IPS DF 19.7 (cell line): ENCODE results near the gene ABL1.
"Not testable (repeated sequence)": the region's sequence is repeated elsewhere in the genome, so short reads cannot be mapped to it uniquely, and the experiment has no call there.

Experiments used
- DNase-seq: peaks from one replicate; pipeline ENCODE4 v3.0.0-alpha.2; 2013; ENCODE audit warnings: low read depth, low spot score

Gene ABL1

DNA sequence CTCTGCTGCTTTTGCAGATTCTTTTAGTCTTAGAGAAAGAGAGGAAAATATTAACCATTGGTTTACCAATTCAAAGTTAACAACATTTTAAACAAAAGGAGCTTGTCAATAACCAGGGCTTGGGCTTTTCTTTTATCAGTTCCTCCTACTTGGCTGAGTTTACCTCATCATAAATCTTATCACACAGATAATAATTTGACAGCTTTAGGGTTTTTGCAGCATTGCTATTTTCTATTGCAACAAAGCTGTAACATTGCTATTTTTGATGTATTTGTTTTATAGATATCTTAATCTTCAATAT is 9.8 kb upstream of the ABL1 start:
- no peak for DNase-seq

DNA sequence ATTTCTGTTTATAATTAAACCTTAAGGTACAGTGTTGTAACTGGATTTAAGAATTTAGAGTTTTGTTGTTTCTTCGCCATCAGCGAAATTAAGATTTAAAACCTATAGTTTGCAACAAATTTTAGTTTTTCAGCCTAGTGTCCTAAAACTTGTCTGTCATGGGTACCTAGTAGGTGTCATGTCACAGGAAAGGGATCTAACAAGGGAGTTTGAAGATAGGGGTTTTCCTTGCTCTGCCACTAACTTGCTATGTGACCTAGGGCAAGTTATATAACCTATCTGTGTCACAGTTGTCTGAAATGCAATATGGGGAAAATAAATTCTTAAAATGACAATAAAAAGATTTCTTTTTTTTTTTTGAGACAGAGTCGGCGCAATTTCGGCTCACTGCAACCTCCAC is 9.2 kb upstream of the ABL1 start:
- no peak for DNase-seq

DNA sequence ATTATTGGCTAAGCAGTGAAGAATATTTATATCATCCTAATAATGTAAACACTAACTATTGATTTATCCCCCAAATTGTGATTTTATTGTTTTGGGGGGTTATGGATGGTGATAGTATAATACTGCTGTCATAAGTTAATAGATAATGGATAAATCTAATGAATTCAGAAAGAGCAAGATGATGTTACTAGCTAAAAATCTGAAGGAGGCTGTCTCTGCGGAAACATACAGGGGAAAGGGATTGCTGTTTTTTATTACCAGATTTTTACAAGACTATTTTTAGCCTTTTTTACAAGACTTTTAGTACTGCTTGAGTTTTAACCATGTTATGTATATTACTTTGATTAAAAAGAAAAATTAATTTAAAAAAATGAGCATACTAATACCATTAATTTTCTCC is 5.3 kb upstream of the ABL1 start:
- no peak for DNase-seq

DNA sequence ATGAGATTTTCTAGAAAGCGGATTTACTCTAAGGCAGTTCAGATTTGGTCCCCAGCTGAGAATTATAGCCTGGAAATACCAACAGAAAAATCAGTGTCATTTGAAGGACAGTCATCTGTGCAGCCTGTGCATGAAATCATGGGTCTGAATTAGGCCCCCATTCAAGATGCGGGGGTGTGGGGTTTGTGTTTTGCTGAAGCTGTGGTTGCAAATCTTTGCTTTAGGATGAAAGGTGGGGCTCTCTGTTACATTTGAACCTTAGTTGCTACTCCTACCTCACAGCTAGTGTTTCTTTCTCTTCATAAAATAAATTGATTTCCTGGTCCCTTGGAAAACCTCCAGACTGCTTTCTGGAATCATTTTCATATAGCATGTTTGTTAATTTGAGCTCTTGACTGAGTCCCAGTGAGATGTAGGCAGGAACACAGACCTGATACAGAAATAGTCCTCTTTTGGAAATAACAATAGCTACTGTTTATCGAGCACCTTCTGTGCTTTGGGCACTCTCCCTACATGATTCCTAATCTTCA is 4.8 kb upstream of the ABL1 start:
- no peak for DNase-seq

DNA sequence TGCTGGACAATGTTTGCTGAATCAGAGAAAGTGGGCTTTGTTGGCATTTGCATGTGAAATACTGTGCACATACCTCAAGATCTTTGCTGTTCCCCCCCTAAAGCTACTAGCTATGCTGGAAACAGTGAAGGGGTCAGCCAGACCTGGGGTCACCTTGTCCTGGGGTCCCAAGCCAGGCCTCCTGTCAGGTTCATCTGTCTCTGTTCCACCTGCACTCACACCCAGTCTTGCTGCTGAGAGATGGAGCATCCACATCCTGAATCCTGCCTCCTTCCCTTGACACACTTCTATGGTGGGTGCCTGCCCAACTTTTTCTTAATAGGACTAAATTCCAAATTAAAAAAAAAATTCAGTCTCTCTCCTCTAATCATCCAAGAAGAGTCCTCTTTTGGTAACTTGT is 4.0 kb upstream of the ABL1 start:
- DNase-seq = no peak

DNA sequence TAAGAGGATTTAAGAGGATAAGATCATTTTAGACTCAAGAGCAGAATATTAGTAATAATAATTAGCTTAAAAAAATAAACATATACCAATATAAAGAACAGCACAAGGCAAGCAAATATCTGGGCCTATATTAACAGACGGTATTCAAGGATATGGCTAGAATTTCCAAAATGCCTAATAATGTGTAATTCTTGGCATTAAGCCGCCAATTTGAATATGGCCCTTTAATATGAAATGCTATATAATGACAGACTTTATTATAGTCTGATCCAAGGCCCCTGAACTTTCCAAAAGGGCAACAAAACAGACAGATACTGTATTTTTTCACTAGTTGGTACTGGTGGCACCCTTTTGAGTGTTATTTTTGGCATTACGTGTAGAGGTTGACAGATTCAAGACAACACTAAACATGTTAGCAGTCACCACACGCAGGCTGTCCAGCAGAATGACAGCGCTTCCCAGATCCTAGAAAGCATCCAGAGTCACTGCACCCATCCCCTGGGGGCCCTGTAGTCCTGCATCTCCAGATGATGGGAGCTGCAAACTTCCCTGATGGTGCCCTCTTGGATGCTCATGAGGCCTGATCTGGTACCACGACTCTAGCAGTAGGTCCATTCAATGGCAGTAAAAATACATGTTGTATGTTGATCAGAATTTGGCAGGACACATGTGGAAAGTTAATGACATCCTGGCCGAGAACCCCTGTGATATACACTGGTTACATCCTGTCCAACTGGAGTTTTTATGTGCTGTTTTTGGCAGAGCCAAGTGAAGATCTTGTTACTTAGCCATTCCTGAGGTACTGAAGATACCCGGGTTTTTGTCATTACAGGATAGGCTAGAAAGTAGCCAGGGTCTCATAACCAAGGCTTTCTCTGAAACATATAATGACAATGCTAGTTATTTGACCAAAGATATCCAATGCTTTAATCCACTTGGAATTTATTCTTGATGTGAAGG is 1.7 kb upstream of the ABL1 start:
- DNase-seq = no peak

DNA sequence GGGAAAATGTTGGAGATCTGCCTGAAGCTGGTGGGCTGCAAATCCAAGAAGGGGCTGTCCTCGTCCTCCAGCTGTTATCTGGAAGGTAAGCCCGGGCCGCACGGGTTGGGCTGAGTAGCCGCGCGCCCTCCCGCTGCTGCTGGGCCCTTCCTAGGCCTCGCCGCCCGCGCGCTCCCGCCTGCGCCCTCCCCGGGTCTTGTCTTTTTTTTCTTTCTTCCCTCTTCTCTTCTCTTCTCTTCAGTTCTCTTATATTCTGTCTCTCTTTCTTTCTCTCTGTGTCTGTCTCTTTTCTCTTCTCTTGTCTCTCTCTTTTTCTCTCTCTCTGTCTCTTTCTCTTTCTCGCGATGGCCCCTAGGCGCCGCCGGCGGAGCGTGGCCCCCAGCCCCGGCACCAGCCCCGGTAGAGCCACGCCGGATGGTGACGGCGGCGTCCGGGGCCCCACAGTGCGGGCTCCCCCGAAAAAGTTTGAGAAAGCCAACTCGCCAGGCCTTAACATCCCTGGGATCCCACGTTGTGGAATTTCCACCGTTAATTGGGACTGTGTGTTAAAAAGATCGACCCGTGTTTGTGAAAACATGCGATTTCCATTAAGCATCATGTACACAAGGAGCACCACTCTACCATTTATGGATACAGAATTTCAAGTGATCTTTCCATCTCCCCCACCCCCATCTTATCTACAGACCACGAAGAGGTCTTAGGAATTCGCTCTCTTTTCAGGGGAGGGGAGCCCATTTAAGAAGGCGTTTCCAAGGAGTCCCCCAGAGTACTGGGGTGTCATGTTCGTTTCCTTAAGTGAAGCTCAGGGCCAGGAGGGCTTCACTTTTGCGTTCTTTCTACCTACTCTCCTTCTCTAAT is 616 bp downstream of the ABL1 start:
- no peak for DNase-seq

DNA sequence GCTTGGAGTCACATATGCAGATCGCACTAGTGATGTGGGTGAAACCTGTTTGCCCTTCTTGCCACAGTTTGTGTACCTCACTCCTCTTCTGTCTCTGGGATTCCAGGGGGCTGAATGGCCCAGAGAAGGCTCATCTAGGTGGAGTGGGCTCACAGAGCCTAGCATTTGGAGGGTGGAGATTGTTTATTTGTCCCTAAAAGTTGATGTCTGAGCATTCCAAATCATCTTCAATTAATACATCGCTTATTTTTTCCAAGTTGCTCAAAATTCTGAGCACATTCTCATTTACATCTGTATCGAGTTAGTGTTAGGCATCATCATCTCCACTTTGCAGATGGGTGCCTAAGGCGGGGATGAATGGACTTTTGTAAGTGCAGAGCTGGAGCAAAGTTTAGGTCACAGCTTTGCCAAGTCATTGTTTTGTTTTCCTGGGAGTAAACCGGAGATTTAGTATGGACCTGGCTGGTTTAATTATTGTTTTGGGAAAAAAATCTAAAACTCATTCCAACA is 2.0 kb downstream of the ABL1 start:
- DNase-seq = no peak

DNA sequence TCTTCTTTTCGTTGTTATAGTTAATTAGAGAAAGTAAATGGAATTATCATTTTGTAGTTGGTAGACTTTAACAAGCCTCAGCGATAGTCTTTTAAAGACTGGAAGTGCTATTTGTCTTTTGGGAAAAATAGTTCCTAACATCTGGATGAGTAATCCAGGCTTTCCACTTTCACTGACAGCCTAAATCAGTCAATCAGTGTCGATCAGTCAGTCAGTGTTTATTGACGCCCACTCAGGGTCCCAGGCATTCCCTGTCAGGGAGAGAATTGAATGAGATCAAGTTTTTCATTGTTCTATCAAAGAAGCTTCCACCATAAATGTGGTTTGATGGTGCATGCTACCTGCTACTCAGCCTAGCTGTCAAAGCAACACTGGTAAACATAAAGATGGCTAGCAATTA is 2.6 kb downstream of the ABL1 start:
- DNase-seq = no peak

DNA sequence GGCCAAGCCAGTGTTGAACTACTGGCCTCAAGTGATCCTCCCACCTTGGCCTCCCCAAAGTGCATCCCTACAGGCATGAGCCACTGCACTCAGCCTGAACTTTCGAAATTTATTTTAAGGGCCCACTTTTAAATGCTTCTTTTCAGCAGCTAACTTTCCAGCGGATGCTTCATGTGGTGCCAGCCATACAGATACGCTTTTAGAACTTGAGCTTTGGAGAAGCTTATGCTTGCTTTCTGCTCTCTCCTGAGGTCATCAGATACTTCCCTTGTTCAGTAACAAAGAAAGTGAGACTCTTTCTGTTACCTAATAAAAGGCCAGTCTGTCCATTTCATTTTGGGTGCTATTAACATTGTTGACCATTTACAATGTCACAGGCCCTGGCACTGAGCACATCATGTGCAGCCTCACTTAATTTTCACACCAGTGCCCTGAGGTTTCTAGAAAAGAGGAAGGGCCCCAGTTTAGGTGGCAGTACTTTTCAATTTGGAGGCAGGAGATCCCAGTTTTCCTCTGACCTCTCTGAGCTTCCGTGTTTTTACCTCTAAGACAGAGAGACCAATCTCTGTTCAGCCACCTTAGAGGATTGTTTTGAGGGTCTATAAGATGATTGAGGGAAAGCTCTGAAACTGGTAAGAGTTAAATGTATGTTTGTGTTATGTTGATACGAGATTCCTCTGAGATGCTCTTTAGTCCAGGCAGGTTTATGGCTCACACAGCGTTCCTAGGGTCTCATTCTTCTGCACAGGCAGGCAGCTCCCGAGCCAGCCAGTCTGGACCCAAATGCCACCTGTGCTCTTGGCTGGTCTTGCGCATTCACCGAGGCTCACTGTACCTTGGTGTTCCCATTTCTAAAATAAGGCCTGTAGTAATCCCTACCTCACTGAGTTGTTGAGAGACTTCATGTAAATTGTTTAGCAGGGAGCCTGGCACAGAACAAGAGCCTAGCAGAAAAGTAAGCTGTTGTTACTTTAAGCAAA is 4.4 kb downstream of the ABL1 start:
- no peak for DNase-seq

DNA sequence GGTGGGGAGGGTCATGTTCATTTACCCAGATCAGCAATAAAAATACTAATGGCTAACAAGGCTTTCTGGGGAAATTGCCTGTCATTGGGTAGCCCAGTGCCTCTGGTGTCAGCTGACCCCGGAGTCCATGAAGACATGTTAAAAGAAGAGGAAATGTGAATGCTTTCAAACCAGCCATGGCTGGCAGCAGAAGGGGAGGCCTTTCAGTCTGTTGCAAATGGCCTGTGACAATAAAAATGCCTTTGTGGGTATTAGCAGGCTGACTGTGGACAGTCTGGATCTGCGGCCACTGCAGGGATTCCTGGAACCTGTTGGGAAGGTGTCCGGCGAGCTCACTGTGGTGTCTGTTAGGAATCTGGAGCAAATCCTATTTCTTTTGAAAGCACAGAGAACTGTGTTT is 7.5 kb downstream of the ABL1 start:
- DNase-seq = no peak

DNA sequence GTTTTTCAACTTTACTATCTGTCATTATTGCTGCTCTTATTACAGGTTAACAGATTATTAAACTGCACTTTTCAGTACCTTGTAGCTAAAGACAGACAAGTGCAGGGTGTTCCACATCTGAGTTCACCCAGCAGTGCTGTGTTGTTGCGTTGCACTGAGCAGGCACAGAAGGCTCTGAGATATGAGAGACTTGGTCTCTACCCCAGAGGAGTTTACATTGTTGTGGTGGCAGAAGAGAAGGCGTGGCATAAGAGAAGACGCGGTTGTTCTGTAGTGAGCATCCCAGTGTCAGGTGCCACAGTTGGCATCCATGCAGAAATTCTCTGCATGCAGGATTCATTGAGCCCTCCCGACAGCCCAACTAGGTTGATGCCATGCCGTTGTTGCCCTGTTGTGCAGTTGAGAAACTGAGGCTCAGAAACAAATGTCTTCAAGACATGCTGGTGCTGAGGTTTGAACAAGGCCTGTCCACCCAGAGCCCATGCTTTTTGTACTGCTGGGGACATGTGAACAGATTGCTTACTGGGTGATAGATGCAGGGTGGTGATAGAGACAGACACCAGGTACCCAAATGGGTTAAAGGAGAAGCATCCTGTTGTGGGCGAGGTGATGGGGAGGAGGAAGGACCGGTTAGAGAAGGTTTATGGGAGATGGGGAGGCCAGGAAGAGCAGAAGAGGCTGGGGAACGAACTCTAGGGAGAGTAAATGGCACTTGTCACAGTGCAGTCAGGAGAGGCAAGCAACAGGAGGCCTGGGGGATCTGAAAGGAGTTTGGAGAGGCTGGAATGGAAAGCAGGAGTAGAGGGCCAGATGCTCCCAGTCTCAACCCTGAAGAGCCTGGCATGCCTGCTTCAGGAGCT is 8.2 kb downstream of the ABL1 start:
- no peak for DNase-seq

DNA sequence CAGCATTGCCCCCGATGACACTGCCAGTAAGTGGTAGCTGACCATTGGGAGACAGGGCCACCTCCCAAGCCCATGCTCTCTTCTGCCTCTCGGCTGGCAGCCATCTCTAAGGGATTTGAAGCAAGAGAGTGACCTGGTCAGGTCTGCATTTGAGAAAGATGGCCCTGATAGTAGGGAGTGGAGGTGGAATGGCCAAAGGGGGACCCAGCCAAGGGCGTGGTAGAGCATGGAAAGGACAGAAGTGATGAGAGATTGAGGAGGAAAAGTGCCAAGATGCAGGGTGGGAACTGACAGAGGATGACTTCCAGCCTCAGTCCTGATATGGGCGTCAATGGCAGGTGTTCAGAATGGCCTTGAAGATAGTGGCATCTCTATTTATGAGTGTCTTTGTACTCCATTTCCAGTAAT is 9.0 kb downstream of the ABL1 start:
- DNase-seq = no peak

DNA sequence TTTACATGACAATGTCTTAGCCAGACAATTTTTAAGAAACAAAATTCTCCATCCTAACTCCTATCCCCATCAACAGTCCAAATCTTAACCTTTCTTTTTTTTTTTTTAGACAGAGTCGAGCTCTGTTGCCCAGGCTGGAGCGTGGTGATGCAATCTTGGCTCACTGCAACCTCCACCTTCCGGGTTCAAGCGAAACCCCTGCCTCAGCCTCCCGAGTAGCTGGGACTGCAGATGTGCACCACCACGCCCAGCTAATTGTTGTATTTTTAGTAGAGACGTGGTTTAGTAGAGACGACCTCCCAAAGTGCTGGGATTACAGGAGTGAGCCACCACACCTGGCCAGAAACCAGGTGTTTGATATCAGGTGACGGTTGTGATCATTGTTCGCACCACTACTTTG is 10.2 kb downstream of the ABL1 start:
- DNase-seq = no peak

DNA sequence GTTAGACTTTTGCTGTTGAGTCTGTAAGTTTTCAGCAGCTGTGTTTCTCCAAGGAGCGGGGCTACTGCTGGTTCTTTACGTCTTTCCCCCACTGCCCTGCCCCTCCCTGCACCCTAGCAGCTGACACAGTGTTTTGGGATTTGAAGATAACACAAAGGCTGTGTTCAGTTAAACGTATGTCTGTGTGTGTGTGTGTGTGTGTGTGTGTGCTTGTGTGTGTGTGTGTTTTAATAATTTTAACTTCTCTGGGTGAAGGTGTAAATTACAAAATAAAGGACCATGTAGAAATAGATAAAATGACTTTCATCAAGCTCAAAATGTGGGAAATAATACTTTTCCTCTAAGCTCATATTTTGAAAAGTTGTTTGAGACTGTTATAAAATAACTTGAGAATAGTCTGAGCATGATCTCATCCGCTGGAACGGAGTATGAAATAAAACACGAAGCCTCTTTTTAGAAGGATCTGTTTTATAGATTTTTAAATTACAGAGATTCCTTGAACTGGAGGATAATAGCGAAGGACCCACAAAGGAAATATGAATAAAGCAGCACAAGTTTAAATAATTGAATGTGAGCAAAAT is 10.9 kb downstream of the ABL1 start:
- no peak for DNase-seq

DNA sequence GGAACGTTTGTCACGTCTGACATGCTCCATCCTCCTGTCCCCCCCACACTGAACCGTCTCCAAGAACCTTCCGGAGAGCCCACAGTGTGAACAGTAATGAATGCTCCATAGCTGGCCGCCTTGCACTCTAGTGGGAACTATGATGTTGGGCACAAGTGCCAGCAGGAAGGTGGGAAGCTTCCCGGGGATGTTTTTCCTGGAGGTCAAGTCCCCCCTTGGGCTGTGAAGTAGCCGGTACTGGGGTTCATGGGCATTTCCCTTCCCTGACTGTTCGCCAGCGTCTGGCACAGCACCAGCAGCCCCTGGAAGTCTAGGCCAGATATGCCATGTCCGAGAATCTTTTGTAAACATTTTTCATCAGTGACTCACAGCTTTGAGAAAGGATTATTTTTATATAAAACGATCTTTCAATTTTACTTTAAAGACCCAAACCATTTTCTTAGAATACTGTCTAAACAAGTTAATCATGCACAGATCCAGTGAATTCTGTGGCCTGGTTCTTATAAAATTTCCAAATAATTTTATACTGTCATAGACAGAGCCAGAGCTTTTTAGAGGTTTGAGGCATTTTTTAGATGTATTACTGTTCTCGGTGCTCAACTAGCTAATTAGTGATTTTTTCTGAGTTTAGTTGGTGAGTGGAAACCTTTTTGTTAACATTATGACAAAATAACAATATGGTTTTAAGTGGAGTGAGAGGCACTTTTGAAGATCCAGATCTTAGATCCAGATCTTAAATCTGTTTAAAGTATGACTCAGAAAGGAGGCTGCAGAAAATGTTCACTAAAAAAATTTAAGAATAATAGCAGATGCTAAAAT is 11.6 kb downstream of the ABL1 start:
- no peak for DNase-seq

DNA sequence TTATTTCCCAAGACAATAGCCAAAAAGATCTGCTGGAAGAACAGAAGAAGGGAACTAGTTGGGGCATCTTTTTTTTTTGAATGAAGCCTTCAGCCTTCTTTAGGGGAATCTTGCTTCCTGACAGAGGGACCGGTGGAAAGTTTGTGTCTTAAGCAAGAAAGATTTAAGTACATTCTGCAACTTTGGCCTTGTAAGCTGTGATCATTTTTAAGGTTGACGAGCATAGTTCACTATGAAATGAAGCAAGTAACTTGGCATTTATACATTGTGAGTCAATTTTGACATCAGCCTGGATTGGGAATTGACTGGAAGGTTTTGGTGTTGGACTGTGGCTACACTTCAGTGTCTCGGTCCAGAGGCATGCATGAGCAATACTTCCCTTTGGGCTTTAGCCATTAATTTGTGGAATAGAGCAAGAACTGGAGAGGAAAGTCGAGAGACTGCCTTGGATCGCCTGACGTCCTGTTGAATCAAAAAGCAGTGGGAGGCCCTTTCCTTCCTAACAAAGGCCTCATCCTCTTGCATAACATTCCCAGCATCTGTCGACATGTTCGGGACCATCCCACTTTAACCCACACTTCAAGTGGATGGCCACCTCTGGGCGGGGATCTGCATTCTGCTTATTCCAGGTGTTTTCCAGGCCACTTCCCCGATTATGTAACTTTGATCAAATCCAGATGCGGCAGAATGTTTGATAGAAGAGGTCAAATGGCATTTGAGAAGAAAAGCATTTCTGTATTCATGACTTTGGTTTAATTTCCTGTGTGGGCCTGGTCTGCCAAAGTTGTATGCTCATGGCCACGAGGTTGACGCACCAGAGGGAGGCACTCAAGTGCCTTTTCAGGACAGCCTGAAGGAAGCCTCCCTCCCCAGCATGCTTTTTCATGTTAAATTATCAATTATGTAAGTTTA is 12.5 kb downstream of the ABL1 start:
- DNase-seq = no peak

DNA sequence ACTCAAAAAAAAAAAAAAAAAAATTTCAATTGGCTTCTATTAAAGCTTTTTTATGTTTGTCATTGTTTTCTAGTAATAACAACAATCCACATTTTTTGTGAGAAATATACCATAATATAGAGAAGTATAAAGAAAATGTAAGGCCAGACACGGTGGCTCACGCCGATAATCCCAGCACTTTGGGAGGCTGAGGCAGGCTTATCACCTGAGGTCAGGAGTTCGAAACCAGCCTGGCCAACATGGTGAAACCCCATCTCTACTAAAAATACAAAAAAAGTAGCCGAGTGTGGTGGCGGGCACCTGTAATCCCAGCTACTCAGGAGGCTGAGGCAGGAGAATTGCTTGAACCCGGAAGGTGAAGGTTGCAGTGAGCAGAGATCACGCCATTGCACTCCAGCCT is 13.5 kb downstream of the ABL1 start:
- DNase-seq = not testable (repeated sequence)
